WTC11 (cell line): ENCODE results near the gene RNF113A.

Source experiments
- ATF3 ChIP-seq: sonication (generic); formaldehyde crosslinking; conservative IDR thresholded peaks from 2 replicates; pipeline ENCODE4 v1.8.1; 2022; ENCODE audit warnings: mild to moderate bottlenecking, missing genetic modification reagents
- ELF4 ChIP-seq: sonication (generic); formaldehyde crosslinking; IDR thresholded peaks from 2 replicates; pipeline ENCODE4 v1.8.1; 2022; ENCODE audit warnings: low read depth, mild to moderate bottlenecking, moderate library complexity, missing genetic modification reagents
- ESRRA ChIP-seq: sonication (generic); formaldehyde crosslinking; IDR thresholded peaks from 2 replicates; pipeline ENCODE4 v1.8.1; 2022; ENCODE audit warnings: mild to moderate bottlenecking, missing genetic modification reagents, borderline replicate concordance
- HMGA2 ChIP-seq: fragments of 250-450 bp; sonication (Bioruptor Pico); IDR thresholded peaks from 2 replicates; pipeline ENCODE4 v1.4.0; 2021; ENCODE audit warnings: mild to moderate bottlenecking, moderate library complexity
- MYBL2 ChIP-seq: sonication (generic); formaldehyde crosslinking; IDR thresholded peaks from 2 replicates; pipeline ENCODE4 v1.8.1; 2023; ENCODE audit warnings: mild to moderate bottlenecking, moderate library complexity, missing genetic modification reagents
- NR3C1 ChIP-seq: sonication (generic); formaldehyde crosslinking; conservative IDR thresholded peaks from 2 replicates; pipeline ENCODE4 v1.8.1; 2023; ENCODE audit warnings: low read depth, mild to moderate bottlenecking, missing genetic modification reagents
- PREB ChIP-seq: sonication (generic); formaldehyde crosslinking; IDR thresholded peaks from 2 replicates; pipeline ENCODE4 v1.8.1; 2022; ENCODE audit warnings: mild to moderate bottlenecking, missing genetic modification reagents, moderate library complexity, borderline replicate concordance
- SP1 ChIP-seq: sonication (generic); formaldehyde crosslinking; conservative IDR thresholded peaks from 2 replicates; pipeline ENCODE4 v1.8.1; 2022; ENCODE audit warnings: missing genetic modification reagents
- TEAD1 ChIP-seq: sonication (generic); formaldehyde crosslinking; IDR thresholded peaks from 2 replicates; pipeline ENCODE4 v1.8.0; 2022; ENCODE audit warnings: mild to moderate bottlenecking, missing genetic modification reagents
- USF1 ChIP-seq: sonication (generic); formaldehyde crosslinking; IDR thresholded peaks from 2 replicates; pipeline ENCODE4 v1.8.0; 2022; ENCODE audit warnings: mild to moderate bottlenecking, missing genetic modification reagents
- TF ChIP-seq, protein P1 (sequence below): fragments of 200-600 bp; IDR thresholded peaks from 2 replicates; pipeline ENCODE4 v1.8.0; 2022; ENCODE audit warnings: antibody characterized with exemption

DNA sequence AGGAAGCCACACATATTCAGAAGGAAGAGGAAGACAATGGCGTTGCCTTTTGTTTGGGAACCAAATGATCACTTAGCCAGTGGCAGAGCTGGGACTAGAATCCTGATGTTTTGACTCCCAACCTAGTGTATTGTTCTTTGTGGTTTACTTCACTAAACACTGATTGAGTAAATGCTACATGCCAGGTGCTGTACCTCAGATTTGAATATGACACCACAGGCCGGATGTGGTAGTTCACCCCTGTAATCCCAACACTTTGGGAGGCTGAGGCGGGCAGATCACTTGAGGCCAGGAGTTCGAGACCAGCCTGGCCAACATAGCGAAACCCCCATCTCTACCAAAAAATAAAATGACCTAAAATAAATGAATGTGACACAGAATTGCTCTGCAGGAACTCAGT is 8.5 kb upstream of the RNF113A start:
- TF ChIP-seq ESRRA (CRISPR knock-in tag) = no peak
- TF ChIP-seq, protein P1, sequence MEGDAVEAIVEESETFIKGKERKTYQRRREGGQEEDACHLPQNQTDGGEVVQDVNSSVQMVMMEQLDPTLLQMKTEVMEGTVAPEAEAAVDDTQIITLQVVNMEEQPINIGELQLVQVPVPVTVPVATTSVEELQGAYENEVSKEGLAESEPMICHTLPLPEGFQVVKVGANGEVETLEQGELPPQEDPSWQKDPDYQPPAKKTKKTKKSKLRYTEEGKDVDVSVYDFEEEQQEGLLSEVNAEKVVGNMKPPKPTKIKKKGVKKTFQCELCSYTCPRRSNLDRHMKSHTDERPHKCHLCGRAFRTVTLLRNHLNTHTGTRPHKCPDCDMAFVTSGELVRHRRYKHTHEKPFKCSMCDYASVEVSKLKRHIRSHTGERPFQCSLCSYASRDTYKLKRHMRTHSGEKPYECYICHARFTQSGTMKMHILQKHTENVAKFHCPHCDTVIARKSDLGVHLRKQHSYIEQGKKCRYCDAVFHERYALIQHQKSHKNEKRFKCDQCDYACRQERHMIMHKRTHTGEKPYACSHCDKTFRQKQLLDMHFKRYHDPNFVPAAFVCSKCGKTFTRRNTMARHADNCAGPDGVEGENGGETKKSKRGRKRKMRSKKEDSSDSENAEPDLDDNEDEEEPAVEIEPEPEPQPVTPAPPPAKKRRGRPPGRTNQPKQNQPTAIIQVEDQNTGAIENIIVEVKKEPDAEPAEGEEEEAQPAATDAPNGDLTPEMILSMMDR = no peak
- TF ChIP-seq SP1 = no peak
- TF ChIP-seq ELF4 (CRISPR knock-in tag) = no peak
- TF ChIP-seq TEAD1 = no peak
- TF ChIP-seq USF1 (CRISPR knock-in tag) = no peak
- no peak for TF ChIP-seq PREB (CRISPR knock-in tag)
- no peak for TF ChIP-seq MYBL2 (CRISPR knock-in tag)
- no peak for TF ChIP-seq NR3C1 (CRISPR knock-in tag)
- no peak for TF ChIP-seq ATF3 (CRISPR knock-in tag)
- no peak for TF ChIP-seq HMGA2 (CRISPR knock-in tag)
